Bronchial epithelial cell (primary cell): Measurements from ENCODE around the gene SIVA1. TPM values are rescaled to one million over a fixed set of nuclear protein-coding genes. Genes with fewer than 3 reads are reported as not detected.

Source experiments
- DNase-seq: peaks from one replicate; pipeline ENCODE4 v3.0.0-alpha.2; 2010; ENCODE audit warnings: low read depth
- FAIRE-seq: peaks from 2 replicates; lab custom pipeline; 2011; peaks lifted over from hg19 to GRCh38; lab: Jason Lieb, UNC
- H3K27me3 ChIP-seq: 2 replicates; pipeline ENCODE4 v1.5.1; 2011; ENCODE audit warnings: low read length; ENCODE audit not compliant: control insufficient read depth, insufficient read depth
- H3K36me3 ChIP-seq: 2 replicates; pipeline ENCODE4 v1.5.1; 2011; ENCODE audit warnings: low read length; ENCODE audit not compliant: control insufficient read depth, insufficient read depth
- H3K4me3 ChIP-seq: 2 replicates; pipeline ENCODE4 v1.5.1; 2011; ENCODE audit warnings: mild to moderate bottlenecking, low read depth, low read length, control low read depth
- total RNA-seq: library from RNA; depleted of rRNA; stranded (reverse); fragments of >200 nt; gene quantifications from 2 replicates; pipeline ENCODE4 v1.2.1, GENCODE V29; 2014
- TF ChIP-seq, protein P1 (sequence below): IDR thresholded peaks from 2 replicates; pipeline ENCODE4 v1.5.1; 2011; ENCODE audit warnings: mild to moderate bottlenecking, moderate library complexity, low read length, control low read depth, inconsistent platforms; ENCODE audit not compliant: insufficient read depth, severe bottlenecking

The SIVA1 gene
- total RNA-seq, 1 donor from 2014 or later, result 85.0 TPM

- H3K27me3 ChIP-seq, result no peaks in the 10 kb centered on the region
- no peak for FAIRE-seq
- TF ChIP-seq, protein P1, sequence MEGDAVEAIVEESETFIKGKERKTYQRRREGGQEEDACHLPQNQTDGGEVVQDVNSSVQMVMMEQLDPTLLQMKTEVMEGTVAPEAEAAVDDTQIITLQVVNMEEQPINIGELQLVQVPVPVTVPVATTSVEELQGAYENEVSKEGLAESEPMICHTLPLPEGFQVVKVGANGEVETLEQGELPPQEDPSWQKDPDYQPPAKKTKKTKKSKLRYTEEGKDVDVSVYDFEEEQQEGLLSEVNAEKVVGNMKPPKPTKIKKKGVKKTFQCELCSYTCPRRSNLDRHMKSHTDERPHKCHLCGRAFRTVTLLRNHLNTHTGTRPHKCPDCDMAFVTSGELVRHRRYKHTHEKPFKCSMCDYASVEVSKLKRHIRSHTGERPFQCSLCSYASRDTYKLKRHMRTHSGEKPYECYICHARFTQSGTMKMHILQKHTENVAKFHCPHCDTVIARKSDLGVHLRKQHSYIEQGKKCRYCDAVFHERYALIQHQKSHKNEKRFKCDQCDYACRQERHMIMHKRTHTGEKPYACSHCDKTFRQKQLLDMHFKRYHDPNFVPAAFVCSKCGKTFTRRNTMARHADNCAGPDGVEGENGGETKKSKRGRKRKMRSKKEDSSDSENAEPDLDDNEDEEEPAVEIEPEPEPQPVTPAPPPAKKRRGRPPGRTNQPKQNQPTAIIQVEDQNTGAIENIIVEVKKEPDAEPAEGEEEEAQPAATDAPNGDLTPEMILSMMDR, result no peak
- no peak for DNase-seq
- peaks cover 43% of the 10 kb centered on the region for H3K36me3 ChIP-seq
- H3K4me3 ChIP-seq, result no peak overlapping the region
These were observed 45.0 kb upstream of the SIVA1 start for GRCh38 chr14:104707608-104708595.

- FAIRE-seq (no peak), DNase-seq (no peak)
- Histone ChIP-seq H3K36me3 (peaks cover 39% of the 10 kb centered on the region), H3K4me3 (no peak overlapping the region), H3K27me3 (no peaks in the 10 kb centered on the region)
- TF ChIP-seq, protein P1, result peak; percentile 98
These were observed 44.2 kb upstream of the SIVA1 start for GRCh38 chr14:104708606-104709268.

DNA sequence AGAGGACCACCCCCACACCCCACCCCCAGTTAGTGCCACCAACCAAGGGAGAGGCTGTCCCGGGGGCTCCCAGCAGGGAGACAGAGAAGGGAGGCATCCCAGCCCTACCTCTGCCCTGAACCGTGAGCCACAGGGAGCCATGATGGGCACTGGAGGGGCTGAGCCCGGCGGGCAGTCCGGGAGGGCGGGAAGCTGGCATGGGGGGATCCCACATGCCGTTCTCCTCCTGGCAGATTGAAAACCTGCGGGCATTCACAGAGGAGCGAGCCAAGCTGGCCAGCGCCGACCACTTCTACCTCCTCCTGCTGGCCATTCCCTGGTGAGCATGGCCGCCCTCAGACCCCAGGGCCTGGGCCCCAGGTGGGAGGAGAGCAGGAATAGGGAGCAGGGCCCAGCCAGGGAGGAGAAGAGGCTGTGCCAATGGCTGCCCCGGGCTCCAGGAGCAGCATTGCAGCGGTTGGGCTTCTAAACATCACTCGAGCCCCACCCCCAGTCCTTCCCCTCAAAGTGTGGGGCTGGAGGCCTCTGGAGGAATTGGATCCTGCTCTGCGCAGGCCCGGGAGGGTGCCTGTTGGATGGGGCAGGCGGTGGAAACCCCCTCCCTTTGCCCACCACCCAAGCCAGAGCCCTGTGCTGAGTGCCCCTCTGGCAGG, 43.4 kb upstream of the SIVA1 start:
- Histone ChIP-seq H3K36me3 (peaks cover 45% of the 10 kb centered on the region), H3K4me3 (no peak overlapping the region), H3K27me3 (no peaks in the 10 kb centered on the region)
- DNase-seq, result no peak
- TF ChIP-seq, protein P1, result no peak
- no peak for FAIRE-seq

DNA sequence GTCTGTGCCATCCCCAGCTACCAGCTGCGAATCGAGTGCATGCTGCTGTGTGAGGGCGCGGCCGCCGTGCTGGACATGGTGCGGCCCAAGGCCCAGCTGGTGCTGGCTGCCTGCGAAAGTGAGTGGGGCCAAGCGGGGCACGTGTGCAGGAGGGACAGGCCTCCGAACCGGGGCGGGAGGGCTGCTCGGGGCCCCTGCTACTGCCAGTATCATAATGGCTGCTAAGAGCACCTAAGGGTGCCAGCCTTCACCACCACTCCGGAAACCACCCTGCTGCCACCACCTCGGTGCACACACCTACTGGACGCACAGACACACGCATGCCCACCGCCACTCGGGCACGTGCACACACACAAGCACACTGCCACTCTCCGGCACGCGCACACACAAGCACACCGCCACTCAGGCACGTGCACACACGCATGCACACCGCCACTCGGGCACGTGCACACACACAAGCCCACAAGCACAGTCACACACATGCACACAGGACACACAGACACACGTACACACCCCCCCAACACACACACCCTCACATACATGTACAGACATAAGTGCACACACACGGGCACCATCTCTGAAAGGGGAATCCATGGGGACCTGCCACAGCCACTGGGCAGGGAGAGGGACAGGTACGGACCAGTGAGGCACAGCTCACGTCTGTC, 42.7 kb upstream of the SIVA1 start:
- H3K36me3 ChIP-seq, result peaks cover 50% of the 10 kb centered on the region

More for the DNA sequence above, 42.7 kb upstream of the SIVA1 start:
- TF ChIP-seq, protein P1, result no peak
- FAIRE-seq (no peak), DNase-seq (no peak)
- no peaks in the 10 kb centered on the region for H3K27me3 ChIP-seq
- H3K4me3 ChIP-seq, result no peak overlapping the region
